Central memory CD4-positive, alpha-beta T cell (primary cell): ENCODE measurements around the gene RALGAPA2.

ENCODE experiments used
- DNase-seq: peaks from one replicate; pipeline ENCODE4 v3.0.0; 2022

Gene RALGAPA2

DNA sequence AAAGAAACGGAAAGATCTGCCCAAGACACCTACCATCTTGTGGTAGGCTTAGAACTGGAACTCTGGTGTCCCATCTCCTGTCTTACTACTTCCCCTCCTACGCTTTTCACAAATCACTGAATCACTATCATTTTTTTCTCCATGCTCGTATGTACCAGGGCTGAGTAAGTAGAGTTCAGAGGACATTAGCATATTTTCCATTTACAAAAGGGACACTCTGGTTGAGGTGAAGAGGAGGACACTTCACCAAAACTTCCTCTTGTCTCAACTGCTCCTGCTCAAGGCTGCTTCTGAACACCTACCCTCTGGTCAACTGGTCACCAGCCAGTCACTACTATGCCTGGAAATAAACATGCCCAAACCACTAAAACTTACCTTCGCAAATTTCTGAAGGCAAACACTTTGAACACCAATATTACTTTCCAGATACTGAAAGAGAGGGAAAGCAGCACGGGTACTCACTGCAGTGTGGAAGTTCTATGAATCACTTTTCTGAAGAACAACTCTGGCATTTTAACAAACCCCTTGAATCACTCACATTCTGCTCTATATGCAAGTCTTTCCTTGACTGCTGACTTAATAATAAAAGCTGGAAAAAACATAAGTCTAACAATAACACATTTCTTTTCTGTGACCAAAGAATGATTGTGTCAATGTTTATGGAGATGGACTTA is 221.2 kb downstream of the RALGAPA2 start:
- DNase-seq, result no peak

DNA sequence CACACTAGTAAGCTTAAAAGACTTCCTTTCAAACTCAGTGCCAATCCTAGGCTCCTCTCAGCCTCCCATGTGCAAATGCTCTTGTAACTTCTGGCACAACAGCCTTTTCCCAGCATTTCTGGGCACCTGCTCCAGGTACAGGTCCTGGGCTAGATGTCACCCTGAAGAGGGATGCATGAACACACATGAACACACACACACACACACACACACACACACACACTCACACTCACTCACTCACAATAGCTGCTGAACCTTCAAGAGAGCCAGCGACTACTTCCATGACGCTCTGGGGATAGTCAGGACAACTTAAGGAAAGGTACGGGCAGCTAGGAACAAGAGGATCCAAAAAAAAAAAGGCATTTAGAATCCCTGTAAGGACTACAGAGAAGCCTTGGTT is 221.8 kb downstream of the RALGAPA2 start:
- DNase-seq, result no peak

DNA sequence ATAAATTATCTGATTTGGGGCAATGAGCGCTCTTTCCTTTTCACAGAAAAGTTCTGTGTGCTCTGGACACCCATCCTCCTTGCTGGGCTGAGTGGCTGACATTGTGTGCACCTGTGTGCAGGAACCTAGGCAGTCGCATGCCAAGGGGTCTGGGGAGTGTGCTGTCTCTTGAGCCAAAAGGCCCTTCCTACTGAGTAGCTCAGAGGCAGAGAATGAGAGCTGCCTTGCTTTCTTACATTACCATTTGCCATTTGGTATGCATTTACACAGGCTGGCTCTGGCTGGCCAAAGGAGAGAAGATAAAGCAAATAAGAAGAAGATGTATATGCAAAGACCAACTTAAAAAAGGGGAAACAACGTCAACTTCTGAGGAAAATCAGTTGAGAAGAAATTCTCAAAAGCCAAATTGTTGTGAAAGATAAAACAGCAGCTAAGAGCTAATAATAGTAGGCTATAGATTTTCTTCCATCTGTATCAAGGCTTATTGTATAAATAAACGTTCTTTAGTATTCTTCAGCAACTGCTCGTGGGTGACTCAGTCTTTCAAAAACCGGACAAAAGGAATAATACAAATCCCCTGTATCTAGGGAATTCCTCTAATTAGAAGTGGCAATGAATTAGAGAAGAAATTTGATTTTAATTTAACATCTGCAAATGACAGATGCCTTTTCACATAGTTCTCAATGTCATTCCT is 222.6 kb downstream of the RALGAPA2 start:
- no peak for DNase-seq

DNA sequence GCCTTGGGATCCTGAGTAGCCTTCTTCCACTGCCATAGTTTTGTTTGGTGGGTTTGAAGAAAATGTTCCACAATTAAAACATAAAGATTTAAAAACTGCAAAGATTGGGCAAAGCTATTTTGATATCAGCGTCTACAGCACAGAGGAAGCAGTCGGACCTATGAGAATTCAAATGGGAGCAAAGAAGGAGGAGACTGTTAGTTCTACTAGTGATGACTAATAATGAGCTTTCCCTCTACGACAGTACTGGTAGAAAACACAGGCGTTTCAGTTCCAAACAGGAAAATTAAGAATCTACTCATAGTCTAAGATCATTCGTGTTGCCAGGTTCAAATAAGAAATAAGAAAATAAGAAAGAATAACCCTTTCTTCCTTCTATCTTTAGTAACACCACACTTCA is 223.4 kb downstream of the RALGAPA2 start:
- no peak for DNase-seq

DNA sequence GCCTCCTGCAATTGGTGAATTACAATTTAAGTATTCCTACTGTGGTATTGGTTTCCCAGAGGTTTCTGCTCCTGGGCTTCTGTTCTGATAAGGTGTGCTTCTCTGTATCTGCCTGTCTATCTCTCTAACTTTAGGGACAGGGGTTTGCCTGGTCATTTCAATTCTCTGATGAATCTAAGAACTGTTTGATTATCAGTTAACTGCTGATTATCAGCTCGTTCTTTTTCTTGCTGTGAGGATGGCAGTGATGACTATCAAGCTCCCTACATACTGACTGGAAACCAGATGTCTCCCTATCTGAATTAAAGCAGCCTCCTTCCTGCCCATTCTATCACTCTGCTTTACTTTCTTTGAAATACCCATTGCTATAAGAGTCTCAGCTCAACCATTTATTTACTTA is 224.1 kb downstream of the RALGAPA2 start:
- no peak for DNase-seq

DNA sequence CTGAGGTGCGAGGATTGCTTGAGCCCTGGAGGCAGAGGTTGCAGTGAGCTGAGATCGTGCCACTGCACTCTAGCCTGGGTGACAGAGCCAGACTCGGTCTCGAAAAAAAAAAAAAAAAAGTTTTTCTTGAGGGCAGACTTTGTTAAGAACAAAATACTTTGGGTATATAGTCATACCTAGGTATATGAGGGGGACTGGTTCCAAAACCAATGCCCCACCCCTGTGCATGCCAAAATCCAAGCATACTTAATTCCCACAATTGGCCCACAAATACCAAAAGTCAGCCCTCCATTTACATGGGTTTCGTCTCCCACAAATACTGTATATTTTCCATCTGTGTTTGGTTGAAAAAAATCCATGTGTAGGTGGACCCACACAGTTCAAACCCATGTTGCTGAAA is 224.6 kb downstream of the RALGAPA2 start:
- DNase-seq, result no peak

DNA sequence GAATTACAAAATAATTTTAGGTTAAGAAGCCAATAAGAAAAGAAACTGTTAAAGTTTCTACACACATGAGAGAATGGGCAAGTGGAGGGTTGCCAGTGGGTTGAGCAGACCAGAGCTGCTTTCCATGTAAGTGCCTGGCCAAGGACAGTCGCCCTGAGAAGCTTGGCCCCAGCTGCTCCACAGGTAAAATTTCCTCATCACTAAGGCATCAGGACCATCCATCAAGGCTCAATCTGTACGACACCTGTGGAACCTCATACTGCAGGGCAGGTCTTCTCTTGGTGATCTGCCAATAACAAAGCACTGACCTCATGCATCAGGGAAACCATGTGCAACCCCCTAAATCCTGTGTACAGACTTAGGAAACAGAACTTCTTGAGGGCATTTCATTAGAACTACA is 229.1 kb downstream of the RALGAPA2 start:
- no peak for DNase-seq

DNA sequence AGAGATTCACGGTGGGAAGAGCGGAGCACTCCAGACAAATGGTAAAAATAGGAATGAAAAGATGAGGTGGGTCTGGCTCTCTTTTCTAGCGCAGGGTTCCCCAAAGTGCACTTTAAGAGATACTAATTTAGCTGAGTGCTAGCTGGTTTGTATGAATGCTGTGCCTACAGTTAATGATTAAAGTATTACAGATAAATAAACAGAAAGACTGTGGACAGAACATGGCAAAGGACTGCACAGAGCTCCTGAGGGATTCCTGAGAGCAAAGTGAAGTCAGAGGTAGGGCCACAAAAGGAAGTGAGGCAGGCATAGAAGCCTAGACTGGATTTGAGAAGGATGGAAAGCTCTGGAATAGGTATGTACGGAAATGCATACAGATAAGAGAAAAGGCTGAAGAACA is 230.0 kb downstream of the RALGAPA2 start:
- DNase-seq, result no peak

DNA sequence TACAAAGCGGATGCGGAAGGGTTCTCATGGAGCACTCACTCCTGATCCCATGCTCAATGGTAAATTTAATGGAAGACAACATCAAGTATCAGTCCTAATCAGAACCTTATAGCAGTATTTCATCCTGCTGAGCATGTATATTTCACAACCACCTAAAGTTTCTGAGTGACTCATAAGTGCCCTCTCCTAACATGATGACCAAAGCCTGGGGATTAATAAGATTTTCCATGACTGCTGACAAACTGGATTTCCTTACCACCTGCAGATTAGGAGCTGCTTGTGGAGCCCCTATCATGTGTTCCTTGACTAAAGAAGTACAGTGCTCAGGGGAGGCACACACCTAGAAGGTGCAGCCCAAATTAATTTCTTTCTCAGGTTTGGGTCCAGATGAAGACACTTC is 231.8 kb downstream of the RALGAPA2 start:
- no peak for DNase-seq

DNA sequence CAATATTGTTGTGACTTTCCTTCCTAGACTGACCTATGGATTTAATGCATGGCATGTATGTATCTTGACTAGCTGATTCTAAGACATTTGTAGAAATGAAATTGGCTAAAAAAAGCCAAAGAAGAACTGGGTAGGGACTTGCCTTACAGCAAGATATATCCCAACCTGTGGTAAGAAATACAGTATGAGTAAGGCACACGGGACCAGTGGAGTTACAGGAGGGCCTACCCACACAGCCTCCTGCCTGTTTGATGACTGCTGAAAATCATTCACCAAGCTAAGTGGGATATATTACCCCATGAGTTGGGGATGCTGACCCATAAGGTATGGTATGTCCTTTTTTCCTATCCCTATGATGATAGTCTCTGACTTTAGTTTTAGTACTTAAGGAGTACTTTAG is 232.3 kb downstream of the RALGAPA2 start:
- no peak for DNase-seq

DNA sequence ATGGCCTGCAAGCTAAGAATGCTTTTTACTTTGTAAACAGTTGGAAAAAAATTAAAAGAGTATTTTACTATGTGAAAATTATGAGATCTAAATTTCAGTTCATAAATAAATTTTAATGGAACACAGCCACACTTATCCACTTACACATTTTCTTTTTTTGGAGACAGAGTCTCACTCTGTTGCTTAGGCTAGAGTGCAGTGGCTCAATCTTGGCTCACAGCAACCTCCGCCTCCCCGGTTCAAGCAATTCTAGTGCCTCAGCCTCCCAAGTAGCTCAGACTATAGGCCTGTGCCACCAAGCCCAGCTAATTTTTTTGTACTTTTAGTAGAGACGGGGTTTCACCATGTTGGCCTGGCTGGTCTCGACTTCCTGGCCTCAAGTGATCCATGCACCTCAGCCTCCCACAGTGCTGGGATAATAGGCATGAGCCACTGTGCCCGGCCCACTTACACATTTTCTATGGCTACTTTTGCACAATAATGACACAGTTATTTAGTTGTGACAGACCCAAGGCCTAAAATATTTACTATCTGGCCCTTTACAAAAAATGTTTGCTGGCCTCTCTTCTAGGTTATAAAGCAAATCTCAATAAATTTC is 234.9 kb downstream of the RALGAPA2 start:
- no peak for DNase-seq

DNA sequence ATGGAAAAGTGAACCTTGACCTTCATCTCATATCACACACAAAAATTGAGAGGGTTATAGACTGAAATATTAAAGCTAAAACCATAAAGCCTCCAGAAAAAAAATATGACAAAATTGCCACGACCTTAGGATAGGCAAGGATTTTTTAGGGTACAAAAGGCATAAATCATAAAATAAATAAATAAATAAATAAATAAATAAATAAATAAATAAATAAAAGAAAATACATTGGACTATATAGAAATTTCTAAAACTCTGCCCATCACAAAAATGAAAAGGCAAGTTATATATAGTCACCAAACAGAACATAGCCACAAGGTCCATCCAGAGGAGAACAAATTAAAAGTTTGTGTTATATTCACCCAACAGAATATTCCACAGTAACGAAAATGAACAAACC is 235.9 kb downstream of the RALGAPA2 start:
- DNase-seq, result no peak

DNA sequence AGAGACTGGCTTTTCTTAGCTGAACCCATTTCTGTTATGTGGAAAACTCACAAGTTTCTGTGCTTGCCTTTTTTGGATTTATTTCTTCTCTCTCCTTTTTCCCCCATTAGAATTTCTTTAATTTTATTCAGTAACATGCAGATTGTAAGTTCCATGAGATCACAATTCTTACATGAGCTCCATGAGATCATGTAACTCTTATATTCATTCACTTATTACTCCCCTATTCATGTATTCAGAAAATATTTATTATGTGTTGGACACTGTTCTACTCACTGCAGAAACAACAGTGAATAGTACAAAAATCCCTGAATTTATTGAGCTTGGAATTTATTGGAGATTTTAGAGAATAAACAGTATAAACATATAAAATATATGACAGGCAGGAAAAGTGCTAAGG is 238.8 kb downstream of the RALGAPA2 start:
- no peak for DNase-seq

DNA sequence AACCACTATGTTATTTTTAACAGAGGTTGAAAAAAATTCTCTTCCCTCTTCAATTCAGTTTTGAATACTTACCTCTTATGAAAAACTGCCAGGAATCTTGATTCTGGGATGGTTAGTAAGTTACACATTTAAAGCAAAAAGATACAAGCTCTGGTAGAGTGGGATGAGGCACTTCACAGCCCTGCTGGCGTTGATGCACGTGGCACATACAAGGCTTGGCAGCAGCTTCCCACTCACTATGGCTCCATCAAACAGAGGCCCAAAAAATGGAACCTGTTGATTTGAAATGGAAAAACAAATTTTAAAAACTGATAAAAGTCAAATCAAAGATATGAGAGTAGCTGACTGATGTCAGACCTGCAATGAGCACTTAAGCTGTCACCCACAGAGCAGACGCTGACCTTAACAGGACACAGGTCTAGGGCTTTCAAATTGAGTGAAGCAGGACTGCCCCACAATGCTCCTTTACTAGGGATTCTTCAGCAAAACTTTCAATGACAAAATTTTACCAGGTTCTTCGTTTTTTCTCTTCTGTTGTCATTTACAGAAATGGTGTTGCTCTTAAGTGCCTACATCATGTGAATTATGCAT is 239.7 kb downstream of the RALGAPA2 start:
- no peak for DNase-seq

DNA sequence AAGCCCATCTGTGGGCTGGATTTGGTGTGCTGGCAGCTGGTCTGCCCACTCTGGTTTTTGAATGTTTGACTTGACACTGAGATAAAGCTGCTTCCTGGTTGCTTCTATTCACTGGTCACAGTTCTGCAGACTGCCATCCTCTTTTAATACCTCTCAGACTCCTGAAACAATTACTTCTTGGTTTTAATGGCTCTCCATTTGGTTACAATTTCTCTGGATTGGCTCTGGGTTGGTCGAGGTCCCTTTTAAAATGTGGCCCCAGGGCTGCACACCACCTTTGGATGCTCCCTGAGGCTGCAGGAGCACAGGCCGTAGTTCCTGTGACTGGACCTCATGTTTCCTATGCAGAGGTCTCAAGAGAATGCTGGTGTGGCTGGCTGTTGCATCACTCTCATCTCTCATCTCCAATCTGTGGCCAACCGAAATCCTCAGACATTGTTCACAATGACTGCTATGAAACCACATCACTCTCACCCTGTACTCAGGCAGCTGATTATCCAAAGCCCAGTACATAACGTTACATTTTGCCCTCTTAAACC is 246.0 kb downstream of the RALGAPA2 start:
- DNase-seq, result no peak

DNA sequence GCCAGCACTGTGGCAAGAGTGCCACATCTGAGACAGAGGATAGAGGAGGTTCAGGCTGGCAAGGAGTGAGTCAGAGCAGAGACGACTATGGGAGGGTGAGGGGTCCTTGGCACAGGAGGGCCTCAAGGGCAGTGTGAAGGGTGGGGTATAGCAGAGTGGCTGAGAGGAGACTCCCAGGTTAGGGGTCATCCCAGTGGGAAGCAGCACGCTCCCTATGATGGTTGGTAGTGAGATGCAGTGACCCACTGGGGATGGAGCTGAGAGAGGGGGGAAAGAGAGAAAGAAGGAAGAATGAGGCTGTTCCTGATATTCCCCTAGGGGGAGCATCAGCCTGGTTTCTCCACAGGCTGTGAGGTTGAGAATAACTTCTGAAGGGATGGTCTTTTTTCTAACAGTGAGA is 247.2 kb downstream of the RALGAPA2 start:
- no peak for DNase-seq

DNA sequence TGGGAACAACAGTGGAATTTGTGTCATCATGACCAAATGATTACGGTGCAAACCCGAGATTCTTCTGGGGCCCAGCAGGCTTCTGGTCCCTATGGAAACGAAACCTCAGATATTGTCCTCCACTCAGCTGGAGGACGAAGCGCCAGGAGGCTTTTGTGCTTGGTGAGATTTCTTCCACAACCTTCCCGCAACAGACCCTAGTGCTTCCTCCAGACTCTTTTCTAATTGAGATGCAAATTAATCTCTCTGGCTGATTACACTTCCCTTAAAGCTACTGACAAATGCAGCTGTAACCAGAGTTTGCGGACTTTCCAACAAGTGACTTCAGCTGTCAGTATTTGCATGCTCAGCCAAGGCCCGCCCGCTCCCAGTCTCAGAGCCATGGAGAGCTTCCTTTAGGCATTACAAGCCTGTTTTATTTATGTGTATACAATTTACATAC is 248.5 kb downstream of the RALGAPA2 start:
- no peak for DNase-seq

DNA sequence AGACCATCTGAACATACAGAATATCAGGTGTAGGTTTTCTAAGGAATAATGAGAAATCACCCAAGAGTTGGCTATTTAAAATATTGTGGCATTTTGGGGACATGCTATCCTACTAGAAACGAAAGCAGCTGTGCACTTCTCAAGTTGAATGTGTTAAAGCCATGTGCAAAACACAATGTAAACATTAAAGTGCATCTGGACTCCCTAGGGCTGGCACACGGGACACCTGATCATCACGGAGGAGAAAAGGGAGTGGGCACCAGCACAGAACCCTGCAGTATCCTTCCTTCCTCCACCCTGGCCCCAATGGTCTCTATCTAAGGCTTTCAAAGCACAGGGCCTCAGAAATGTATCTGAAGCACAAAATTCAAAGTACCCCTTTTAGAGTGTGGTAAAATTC is 250.3 kb downstream of the RALGAPA2 start:
- no peak for DNase-seq

DNA sequence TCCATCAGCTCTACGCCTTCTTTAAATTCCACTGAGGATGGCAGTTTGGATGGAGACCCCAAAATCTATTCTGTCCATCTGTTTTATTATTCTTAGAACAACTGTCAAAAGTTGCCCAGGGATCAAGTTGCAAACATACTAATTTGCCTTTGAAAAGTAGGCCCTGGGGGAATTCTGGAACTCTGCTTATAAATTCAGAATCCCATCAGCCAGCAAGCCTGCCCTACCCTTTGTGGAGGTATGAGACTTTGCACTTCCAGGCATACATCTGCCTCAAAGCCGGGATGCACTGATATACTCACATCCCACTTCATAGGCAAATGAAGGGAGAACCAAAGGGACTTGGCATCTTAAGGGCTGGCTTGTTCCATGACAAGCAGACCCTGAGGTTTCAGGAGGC is 250.9 kb downstream of the RALGAPA2 start:
- no peak for DNase-seq

DNA sequence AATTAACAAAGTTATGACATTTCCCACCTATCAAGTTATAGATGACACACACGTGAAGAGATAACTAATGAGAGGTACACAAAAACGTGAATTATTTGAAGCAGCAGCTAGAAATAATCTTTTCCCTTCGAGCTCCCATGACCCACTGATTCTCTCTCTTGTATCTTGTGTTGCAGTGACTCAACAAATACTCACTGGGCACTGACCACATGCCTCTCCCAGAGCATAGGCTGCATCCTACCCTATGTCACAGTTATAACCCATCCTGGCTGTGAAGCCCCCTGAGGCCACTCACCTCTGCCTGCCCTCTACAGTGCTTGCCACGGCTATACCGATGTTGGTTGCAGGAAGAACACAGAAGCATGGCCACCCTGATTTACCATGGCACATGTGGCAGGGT is 252.7 kb downstream of the RALGAPA2 start:
- DNase-seq, result no peak

DNA sequence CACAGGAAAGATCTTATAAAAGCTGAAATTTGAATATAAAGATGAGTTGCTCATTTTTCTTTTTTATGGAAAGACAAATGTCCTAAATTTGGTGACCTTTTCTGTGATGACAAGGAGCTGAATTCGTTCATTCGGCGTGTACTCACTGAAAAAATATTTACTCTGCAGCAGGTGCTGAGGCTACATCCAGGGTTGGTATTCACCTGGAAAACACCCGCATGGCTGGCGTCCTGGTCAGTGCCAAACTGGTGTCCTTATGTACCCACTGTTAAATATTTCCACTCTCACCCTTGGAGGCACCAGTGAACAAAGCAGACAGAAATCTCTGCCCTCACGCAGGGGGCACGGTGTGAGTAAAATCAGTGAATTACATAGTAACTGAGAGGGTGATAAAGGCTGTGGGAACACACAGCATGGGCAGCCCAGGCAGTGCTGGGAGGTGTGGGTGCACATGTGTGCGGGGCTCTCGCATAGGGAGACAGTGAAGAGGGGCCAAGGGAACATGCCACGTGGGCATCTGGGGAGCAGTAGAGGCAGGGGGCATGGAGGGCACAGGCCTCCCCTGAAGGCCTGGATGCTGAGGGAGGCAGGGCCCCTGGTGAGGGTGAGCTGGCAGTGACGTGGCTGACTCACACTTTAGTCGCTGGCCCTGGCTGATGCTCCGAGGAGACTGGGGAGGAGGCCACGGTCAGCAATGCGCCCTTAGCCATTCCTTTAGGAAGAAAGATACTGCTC is 254.9 kb downstream of the RALGAPA2 start:
- DNase-seq, result no peak

DNA sequence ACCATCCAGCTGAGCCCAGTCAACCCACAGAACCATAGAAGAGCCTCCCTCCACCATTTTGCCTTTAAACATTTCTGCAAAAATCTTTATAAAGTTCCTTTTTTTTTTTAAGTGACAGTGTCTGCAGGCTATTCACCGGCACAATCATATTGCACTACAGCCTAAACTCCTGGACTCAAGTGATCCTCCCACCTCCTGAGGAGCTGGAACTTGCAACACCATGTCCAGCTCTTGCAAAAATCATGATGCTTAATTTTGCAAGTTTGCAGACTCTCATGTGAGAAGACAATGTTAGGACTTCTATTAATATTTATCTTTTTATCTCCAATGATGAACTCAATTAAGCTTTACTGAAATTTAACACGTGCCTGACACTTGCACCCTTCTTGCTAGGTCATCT is 255.7 kb downstream of the RALGAPA2 start:
- DNase-seq, result no peak

DNA sequence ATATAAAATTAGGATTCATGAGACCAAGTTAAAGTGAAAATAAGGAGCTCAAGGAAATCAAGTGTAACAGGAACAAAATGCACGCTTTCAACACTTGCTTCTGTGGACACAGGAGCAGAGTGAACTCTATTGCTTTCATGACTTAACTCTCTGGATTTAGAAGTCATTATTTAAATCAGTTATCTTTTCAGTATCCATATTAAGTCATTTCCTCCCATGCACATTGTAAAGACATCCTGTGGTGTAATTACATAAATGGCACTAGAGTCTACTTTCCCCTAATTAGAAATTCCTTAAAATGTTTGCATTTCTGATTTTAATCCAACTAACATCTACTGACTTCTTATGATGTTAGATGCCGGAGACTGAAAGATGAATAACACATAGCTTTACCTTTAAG is 256.5 kb downstream of the RALGAPA2 start:
- DNase-seq, result no peak
